Kidney (tissue), 14 donors: Measurements from ENCODE around the gene MBOAT2. TPM values are rescaled to one million over a fixed set of nuclear protein-coding genes. Genes with fewer than 3 reads are reported as not detected.
A peak's percentile ranks its signal among the peaks of the same experiment; 100 is the strongest.
"Not testable (repeated sequence)": the region's sequence is repeated elsewhere in the genome, so short reads cannot be mapped to it uniquely, and the experiment has no call there.

ENCODE experiments used
- DNase-seq, 5 donors: peaks; one replicate each; pipeline ENCODE4 v3.0.0-alpha.2; 2013 to 2020
- FAIRE-seq: peaks from 2 replicates; lab custom pipeline; 2012; peaks lifted over from hg19 to GRCh38; lab: Jason Lieb, UNC
- H3K27ac ChIP-seq, 2 donors: one replicate each; pipeline ENCODE4 v1.7.0; 2013; ENCODE audit warnings: low read depth in 2 of 2, low read length in 2 of 2, inconsistent platforms in 1 of 2
- H3K27me3 ChIP-seq: one replicate; pipeline ENCODE4 v1.7.1; 2013; ENCODE audit warnings: low read length, inconsistent platforms; ENCODE audit not compliant: control insufficient read depth, insufficient read depth
- H3K36me3 ChIP-seq, 3 donors: one replicate each; pipeline versions ENCODE4 v1.7.0 to v1.7.1; 2013; ENCODE audit warnings: low read length in 3 of 3, control low read depth in 1 of 3, inconsistent platforms in 1 of 3; ENCODE audit not compliant: insufficient read depth in 3 of 3, control insufficient read depth in 2 of 3
- H3K4me1 ChIP-seq, 3 donors: one replicate each; pipeline versions ENCODE4 v1.7.0 to v1.7.1; 2013; ENCODE audit warnings: low read length in 3 of 3, inconsistent platforms in 1 of 3, low read depth in 1 of 3; ENCODE audit not compliant: control insufficient read depth in 2 of 3, insufficient read depth in 2 of 3
- H3K4me3 ChIP-seq, 3 donors: one replicate each; pipeline versions ENCODE4 v1.7.0 to v1.8.1; 2013; ENCODE audit warnings: low read length in 3 of 3, control low read depth in 1 of 3, inconsistent platforms in 1 of 3
- H3K9ac ChIP-seq, 3 donors: one replicate each; pipeline versions ENCODE4 v1.7.0 to v1.7.1; 2013; ENCODE audit warnings: low read length in 3 of 3, control low read depth in 1 of 3, inconsistent platforms in 1 of 3
- H3K9me3 ChIP-seq, 3 donors: one replicate each; pipeline versions ENCODE4 v1.7.0 to v1.7.1; 2013; ENCODE audit warnings: low read length in 3 of 3, control low read depth in 1 of 3, inconsistent platforms in 1 of 3; ENCODE audit not compliant: control insufficient read depth in 2 of 3, insufficient read depth in 1 of 3
- intact Hi-C: fragments of 100-400 bp; cut with DNase I; formaldehyde crosslinking; loops from one replicate; pipeline ENCODE4 v1.11.1; 2022
- polyA plus RNA-seq: library from polyadenylated mRNA; stranded (reverse); fragments of 350-450 nt; fragmentation: Illumina TruSeq; extraction: RNeasy Lipid Tissue Mini Kit (QIAGEN cat#74804); gene quantifications from one replicate; pipeline ENCODE4 v1.2.3, GENCODE V29; 2014; ENCODE audit warnings: low read depth, low replicate concordance; ENCODE audit not compliant: insufficient read depth
- total RNA-seq: library from RNA; stranded (reverse); fragmentation: NEBNext Ultra II Directional; extraction: Animal tissue kit (Norgen Biotek cat#: 25700); gene quantifications from one replicate; pipeline ENCODE4 v1.2.1, GENCODE V29; 2021
- TF ChIP-seq, protein P1 (sequence below): IDR thresholded peaks from 3 replicates; pipeline ENCODE4 v1.5.1; 2012; ENCODE audit warnings: mild to moderate bottlenecking, moderate library complexity, borderline replicate concordance; ENCODE audit not compliant: insufficient read depth; ENCODE audit errors: extremely low read depth
- donor health status: control.
- donor health status: control.
- donor health status: control.
- donor health status: control.
- donor health status: control.
- donor health status: DM: yes; HTN: yes; CAD: no.
- donor health status: Normal renal cell carcinoma (clear cell type).

The MBOAT2 gene
- total and polyA plus RNA-seq, 2 donors from 2014 or later: 15.9 to 28.6 TPM

- H3K27me3 ChIP-seq, H3K27ac ChIP-seq, H3K9me3 ChIP-seq, intact Hi-C loops, H3K4me1 ChIP-seq, H3K4me3 ChIP-seq, H3K36me3 ChIP-seq, FAIRE-seq, H3K9ac ChIP-seq, DNase-seq: not testable (repeated sequence)
Observed at GRCh38 chr2:8895087-8895912, 108.2 kb downstream of the MBOAT2 start.

GRCh38 chr2:8893978-8894820 lies 109.3 kb downstream of the MBOAT2 start:
- Histone ChIP-seq H3K9me3 (no peaks in the 10 kb centered on the region), H3K36me3 (no peaks in the 10 kb centered on the region), H3K27me3 (no peaks in the 10 kb centered on the region), H3K4me3 (no peak overlapping the region), H3K9ac (no peak overlapping the region), H3K27ac (no peak overlapping the region), H3K4me1 (no peaks in the 10 kb centered on the region)
- intact Hi-C loops: no loop called here
- peak in 1 of 5 donors; percentile 22 for DNase-seq
- TF ChIP-seq, protein P1, sequence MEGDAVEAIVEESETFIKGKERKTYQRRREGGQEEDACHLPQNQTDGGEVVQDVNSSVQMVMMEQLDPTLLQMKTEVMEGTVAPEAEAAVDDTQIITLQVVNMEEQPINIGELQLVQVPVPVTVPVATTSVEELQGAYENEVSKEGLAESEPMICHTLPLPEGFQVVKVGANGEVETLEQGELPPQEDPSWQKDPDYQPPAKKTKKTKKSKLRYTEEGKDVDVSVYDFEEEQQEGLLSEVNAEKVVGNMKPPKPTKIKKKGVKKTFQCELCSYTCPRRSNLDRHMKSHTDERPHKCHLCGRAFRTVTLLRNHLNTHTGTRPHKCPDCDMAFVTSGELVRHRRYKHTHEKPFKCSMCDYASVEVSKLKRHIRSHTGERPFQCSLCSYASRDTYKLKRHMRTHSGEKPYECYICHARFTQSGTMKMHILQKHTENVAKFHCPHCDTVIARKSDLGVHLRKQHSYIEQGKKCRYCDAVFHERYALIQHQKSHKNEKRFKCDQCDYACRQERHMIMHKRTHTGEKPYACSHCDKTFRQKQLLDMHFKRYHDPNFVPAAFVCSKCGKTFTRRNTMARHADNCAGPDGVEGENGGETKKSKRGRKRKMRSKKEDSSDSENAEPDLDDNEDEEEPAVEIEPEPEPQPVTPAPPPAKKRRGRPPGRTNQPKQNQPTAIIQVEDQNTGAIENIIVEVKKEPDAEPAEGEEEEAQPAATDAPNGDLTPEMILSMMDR: no peak
- no peak for FAIRE-seq

- Histone ChIP-seq H3K4me1 (no peaks in the 10 kb centered on the region), H3K27me3 (no peaks in the 10 kb centered on the region), H3K9ac (no peak overlapping the region), H3K9me3 (no peaks in the 10 kb centered on the region), H3K27ac (no peak overlapping the region), H3K4me3 (no peak overlapping the region), H3K36me3 (no peaks in the 10 kb centered on the region)
- intact Hi-C loops: no loop called here
- TF ChIP-seq, protein P1: no peak
- FAIRE-seq (no peak), DNase-seq (no peak)
Observed at GRCh38 chr2:8893474-8893873, 110.0 kb downstream of the MBOAT2 start.

- no peaks in the 10 kb centered on the region for H3K27me3 ChIP-seq
- TF ChIP-seq, protein P1: no peak
- H3K4me3 ChIP-seq: no peak overlapping the region
- H3K27ac ChIP-seq: no peak overlapping the region
- DNase-seq (no peak), FAIRE-seq (no peak)
- H3K9ac ChIP-seq: no peak overlapping the region
- H3K36me3 ChIP-seq: no peaks in the 10 kb centered on the region
- no peaks in the 10 kb centered on the region for H3K4me1 ChIP-seq
- intact Hi-C loops: no loop called here
- H3K9me3 ChIP-seq: no peaks in the 10 kb centered on the region
Observed at GRCh38 chr2:8892111-8892510, 111.4 kb downstream of the MBOAT2 start.
